ENCODE data around the gene UVRAG.
"Not testable (repeated sequence)": the region's sequence is repeated elsewhere in the genome, so short reads cannot be mapped to it uniquely, and the experiment has no call there.

Gene UVRAG

GRCh38 chr11:75929706-75930105 is 114.7 kb downstream of the UVRAG start:
- DNase-seq = no peak

GRCh38 chr11:75930534-75930933 is 115.5 kb downstream of the UVRAG start:
- no peak for DNase-seq

GRCh38 chr11:75931124-75931523 is 116.1 kb downstream of the UVRAG start:
- no peak for DNase-seq

GRCh38 chr11:75933736-75934135 is 118.7 kb downstream of the UVRAG start:
- DNase-seq = not testable (repeated sequence)

GRCh38 chr11:75934851-75935250 is 119.8 kb downstream of the UVRAG start:
- no peak for DNase-seq

- DNase-seq = no peak
Measured at GRCh38 chr11:75938543-75938942, 123.5 kb downstream of the UVRAG start.

GRCh38 chr11:75939516-75939915 is 124.5 kb downstream of the UVRAG start:
- no peak for DNase-seq

GRCh38 chr11:75939992-75940391 is 125.0 kb downstream of the UVRAG start:
- DNase-seq = no peak

- DNase-seq = no peak
Measured at GRCh38 chr11:75940911-75941310, 125.9 kb downstream of the UVRAG start.

GRCh38 chr11:75944515-75944914 is 129.5 kb downstream of the UVRAG start:
- no peak for DNase-seq

- DNase-seq = no peak
Measured at GRCh38 chr11:75945446-75945845, 130.4 kb downstream of the UVRAG start.

- no peak for DNase-seq
Measured at GRCh38 chr11:75945947-75946346, 130.9 kb downstream of the UVRAG start.

GRCh38 chr11:75946531-75947530 is 131.8 kb downstream of the UVRAG start:
- no peak for DNase-seq

- DNase-seq = no peak
Measured at GRCh38 chr11:75949023-75949672, 134.1 kb downstream of the UVRAG start.

- no peak for DNase-seq
Measured at GRCh38 chr11:75950141-75950540, 135.1 kb downstream of the UVRAG start.

GRCh38 chr11:75954039-75954438 is 139.0 kb downstream of the UVRAG start:
- DNase-seq = no peak

- DNase-seq = no peak
Measured at GRCh38 chr11:75955443-75955842, 140.4 kb downstream of the UVRAG start.

- no peak for DNase-seq
Measured at GRCh38 chr11:75959540-75959939, 144.5 kb downstream of the UVRAG start.

- no peak for DNase-seq
Measured at GRCh38 chr11:75964071-75964470, 149.1 kb downstream of the UVRAG start.

GRCh38 chr11:75966537-75967287 is 151.7 kb downstream of the UVRAG start:
- no peak for DNase-seq

GRCh38 chr11:75968021-75968625 is 153.1 kb downstream of the UVRAG start:
- DNase-seq = no peak

GRCh38 chr11:75969626-75970308 is 154.8 kb downstream of the UVRAG start:
- no peak for DNase-seq

Measured in NCI-H1930 (cell line).